Activated naive CD4-positive, alpha-beta T cell (primary cell): Measurements from ENCODE around the gene UTP25.
"Not testable (repeated sequence)": the region's sequence is repeated elsewhere in the genome, so short reads cannot be mapped to it uniquely, and the experiment has no call there.

Experiments used
- DNase-seq, 4 experiments: peaks; one replicate each; lab custom pipeline; 2025; lab: John Stamatoyannopoulos, UW

Gene UTP25

GRCh38 chr1:209827384-209828262, at the start of gene UTP25:
Gene UTP25, plus strand, starts transcription at chr1:209827972. Its CDS starts 92 bp downstream, at chr1:209828064.
- DNase-seq: peak; percentile 67 to 89 (median 82)

- DNase-seq: no peak
These were observed 49.7 kb upstream of the UTP25 start for GRCh38 chr1:209778102-209778501.

GRCh38 chr1:209780268-209780667, 47.5 kb upstream of the UTP25 start:
- no peak for DNase-seq

- no peak for DNase-seq
These were observed 44.4 kb upstream of the UTP25 start for GRCh38 chr1:209783386-209783785.

GRCh38 chr1:209784265-209785169, 43.3 kb upstream of the UTP25 start, which contains the start of gene C1orf74:
Gene C1orf74, minus strand, starts transcription at chr1:209784559. Its CDS starts 925 bp downstream, at chr1:209783634.
- peak; percentile 98 to 99 (median 98) for DNase-seq

GRCh38 chr1:209785592-209785991, 42.2 kb upstream of the UTP25 start:
- DNase-seq: no peak

GRCh38 chr1:209786146-209786545, 41.6 kb upstream of the UTP25 start:
- DNase-seq: no peak

GRCh38 chr1:209787551-209787950, 40.2 kb upstream of the UTP25 start:
- no peak for DNase-seq

GRCh38 chr1:209789245-209789644, 38.5 kb upstream of the UTP25 start:
- no peak for DNase-seq

GRCh38 chr1:209790286-209791193, 37.2 kb upstream of the UTP25 start:
- DNase-seq: no peak

- no peak for DNase-seq
These were observed 35.9 kb upstream of the UTP25 start for GRCh38 chr1:209791920-209792319.

GRCh38 chr1:209793711-209794110, 34.1 kb upstream of the UTP25 start:
- not testable (repeated sequence) for DNase-seq

GRCh38 chr1:209797978-209798639, 29.7 kb upstream of the UTP25 start:
- DNase-seq: no peak

GRCh38 chr1:209800984-209801834, 26.6 kb upstream of the UTP25 start:
- no peak for DNase-seq

- DNase-seq: no peak
These were observed 25.5 kb upstream of the UTP25 start for GRCh38 chr1:209802117-209802779.

GRCh38 chr1:209802780-209803152, 25.0 kb upstream of the UTP25 start:
- DNase-seq: no peak

GRCh38 chr1:209803568-209803967, 24.2 kb upstream of the UTP25 start:
- no peak for DNase-seq

- DNase-seq: no peak
These were observed 22.4 kb upstream of the UTP25 start for GRCh38 chr1:209805341-209805781.
